ACC112 (cell line): Measurements from ENCODE around the gene HTT-AS.

ENCODE experiments used
- H2AFZ ChIP-seq: fragments of 200-600 bp; sonication (generic); one replicate; pipeline ENCODE4 v1.6.0; 2017; ENCODE audit warnings: antibody characterized with exemption, low read length; ENCODE audit not compliant: unreplicated experiment
- H3K27ac ChIP-seq: fragments of 200-600 bp; sonication (generic); 2 replicates; pipeline ENCODE4 v1.5.1; 2014; ENCODE audit warnings: low read depth, mild to moderate bottlenecking, antibody characterized with exemption, low read length, moderate library complexity
- H3K27me3 ChIP-seq: fragments of 200-600 bp; sonication (generic); 2 replicates; pipeline ENCODE4 v1.6.1; 2014; ENCODE audit warnings: mild to moderate bottlenecking, antibody characterized with exemption, low read length, moderate library complexity, mixed read lengths; ENCODE audit not compliant: insufficient read depth
- H3K36me3 ChIP-seq: fragments of 200-600 bp; sonication (generic); 2 replicates; pipeline ENCODE4 v1.6.1; 2016; ENCODE audit warnings: mild to moderate bottlenecking, antibody characterized with exemption, low read length, moderate library complexity, mixed read lengths; ENCODE audit not compliant: insufficient read depth
- H3K4me1 ChIP-seq: fragments of 200-600 bp; sonication (generic); one replicate; pipeline ENCODE4 v1.6.1; 2016; ENCODE audit warnings: low read length, mixed read lengths; ENCODE audit not compliant: insufficient read depth, unreplicated experiment, control insufficient read depth
- H3K4me3 ChIP-seq: fragments of 200-600 bp; sonication (generic); 2 replicates; pipeline ENCODE4 v1.5.1; 2014; ENCODE audit warnings: mild to moderate bottlenecking, low read depth, low read length
- H3K79me2 ChIP-seq: fragments of 200-600 bp; sonication (generic); one replicate; pipeline ENCODE4 v1.6.0; 2016; ENCODE audit warnings: low read length; ENCODE audit not compliant: control insufficient read depth, unreplicated experiment, insufficient read depth

HTT-AS gene

GRCh38 chr4:3039706-3040366, 34.5 kb downstream of the HTT-AS start:
- peaks cover 5% of the 10 kb centered on the region for H3K79me2 ChIP-seq
- H2AFZ ChIP-seq, result no peak overlapping the region
- H3K4me1 ChIP-seq, result peaks cover 11% of the 10 kb centered on the region
- H3K27me3 ChIP-seq, result no peaks in the 10 kb centered on the region
- H3K36me3 ChIP-seq, result no peaks in the 10 kb centered on the region
- H3K4me3 ChIP-seq, result no peak overlapping the region
- H3K27ac ChIP-seq, result no peak overlapping the region

DNA sequence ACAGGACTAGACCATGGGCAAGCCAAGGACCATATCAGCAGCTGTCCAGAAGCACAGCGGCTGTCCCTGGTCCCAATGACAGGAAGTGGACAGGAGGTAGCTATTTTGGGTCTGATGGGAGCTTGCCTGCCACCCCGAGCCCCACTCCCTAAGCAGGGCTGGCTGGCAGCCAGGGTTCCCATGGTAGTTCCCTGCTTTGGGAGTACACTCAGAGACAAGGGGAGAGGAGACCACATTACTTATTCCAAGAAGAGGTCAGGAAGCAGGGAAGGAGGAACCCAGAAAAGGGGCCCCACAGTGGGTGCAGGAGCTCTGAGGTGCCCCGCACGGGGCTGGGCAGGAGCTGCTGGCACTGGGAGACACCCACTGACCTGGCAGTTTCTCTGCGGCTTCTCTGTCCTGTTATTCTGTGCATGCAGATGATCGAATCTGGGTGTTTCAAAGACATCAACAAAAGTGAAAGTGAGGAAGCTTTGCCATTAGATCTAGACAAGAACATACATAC, 36.3 kb downstream of the HTT-AS start:
- H3K27me3 ChIP-seq, result no peaks in the 10 kb centered on the region
- H3K27ac ChIP-seq, result no peak overlapping the region
- no peaks in the 10 kb centered on the region for H3K36me3 ChIP-seq
- peaks cover 11% of the 10 kb centered on the region for H3K4me1 ChIP-seq
- peak overlapping the region; percentile 61 for H2AFZ ChIP-seq
- H3K4me3 ChIP-seq, result peak overlapping the region; percentile 52
- peaks cover 5% of the 10 kb centered on the region for H3K79me2 ChIP-seq

DNA sequence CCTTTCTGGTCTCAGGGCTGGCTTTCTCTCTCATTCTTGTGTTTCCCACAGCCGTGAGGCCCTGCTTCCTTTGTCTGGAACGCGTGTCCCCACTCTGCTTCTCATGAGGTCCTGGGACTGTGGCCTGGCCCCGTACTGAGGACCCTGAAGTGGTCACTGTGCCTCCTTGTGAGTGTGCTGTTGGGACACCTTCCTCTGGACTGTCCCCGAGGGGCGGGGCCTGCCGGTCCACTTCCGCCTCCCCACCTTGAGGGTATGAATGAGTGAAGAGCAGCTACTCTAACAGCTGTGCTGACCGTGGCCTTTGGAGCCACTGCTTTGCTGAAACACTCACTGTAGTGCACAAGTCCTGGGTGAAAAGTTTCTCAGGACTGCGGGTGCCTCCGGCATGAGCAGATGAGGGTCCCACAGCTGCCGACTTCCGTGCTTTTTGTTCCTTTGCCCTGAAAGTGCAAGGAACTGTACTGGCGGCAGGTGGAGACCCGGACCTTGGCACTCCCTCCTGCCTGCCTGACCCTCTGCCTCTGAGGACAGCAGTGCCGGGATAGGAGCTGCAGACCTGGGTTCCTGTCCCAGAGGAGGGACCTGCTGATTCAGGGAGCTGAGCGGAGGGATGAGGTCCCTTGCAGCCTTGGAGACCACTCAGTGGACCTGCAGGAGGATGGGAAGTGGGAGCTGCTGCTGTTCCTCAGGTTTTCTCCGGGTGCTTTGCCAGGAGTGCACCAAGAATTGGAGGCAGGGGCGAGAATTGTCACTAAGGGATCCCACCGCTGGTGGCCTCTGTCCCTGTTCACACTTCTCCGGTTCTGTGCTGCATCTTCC, 38.0 kb downstream of the HTT-AS start:
- Histone ChIP-seq H3K36me3 (no peaks in the 10 kb centered on the region), H3K4me1 (peaks cover 4% of the 10 kb centered on the region), H3K27ac (no peak overlapping the region), H3K4me3 (no peak overlapping the region), H3K27me3 (no peaks in the 10 kb centered on the region), H2AFZ (no peak overlapping the region), H3K79me2 (no peaks in the 10 kb centered on the region)

DNA sequence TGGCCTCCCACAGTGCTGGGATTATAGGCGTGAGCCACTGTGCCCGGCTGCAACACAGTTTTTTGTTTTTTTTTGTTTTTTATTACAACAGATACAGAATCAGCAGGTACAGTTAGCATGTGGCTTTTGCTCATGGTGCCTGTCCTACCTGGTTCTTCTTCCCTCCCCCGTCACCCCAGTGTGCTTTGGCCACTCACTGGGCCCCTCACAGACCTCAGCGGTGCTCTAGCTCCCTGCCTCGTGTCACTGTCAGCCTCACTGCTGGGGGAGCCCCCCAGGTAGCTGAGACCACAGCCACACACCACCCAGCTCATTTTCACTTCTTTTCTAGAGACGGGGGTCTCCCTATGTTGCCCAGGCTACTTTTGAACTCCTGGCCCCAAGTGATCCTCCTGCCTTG, 38.7 kb downstream of the HTT-AS start:
- H3K27me3 ChIP-seq, result no peaks in the 10 kb centered on the region
- H3K79me2 ChIP-seq, result no peaks in the 10 kb centered on the region
- no peak overlapping the region for H3K4me3 ChIP-seq
- H3K36me3 ChIP-seq, result no peaks in the 10 kb centered on the region
- H3K4me1 ChIP-seq, result peaks cover 4% of the 10 kb centered on the region
- no peak overlapping the region for H2AFZ ChIP-seq
- H3K27ac ChIP-seq, result no peak overlapping the region

GRCh38 chr4:3035249-3035648, 39.1 kb downstream of the HTT-AS start:
- H3K79me2 ChIP-seq, result no peaks in the 10 kb centered on the region
- no peak overlapping the region for H2AFZ ChIP-seq
- H3K36me3 ChIP-seq, result no peaks in the 10 kb centered on the region
- H3K4me3 ChIP-seq, result no peak overlapping the region
- H3K4me1 ChIP-seq, result peaks cover 4% of the 10 kb centered on the region
- no peaks in the 10 kb centered on the region for H3K27me3 ChIP-seq
- no peak overlapping the region for H3K27ac ChIP-seq

DNA sequence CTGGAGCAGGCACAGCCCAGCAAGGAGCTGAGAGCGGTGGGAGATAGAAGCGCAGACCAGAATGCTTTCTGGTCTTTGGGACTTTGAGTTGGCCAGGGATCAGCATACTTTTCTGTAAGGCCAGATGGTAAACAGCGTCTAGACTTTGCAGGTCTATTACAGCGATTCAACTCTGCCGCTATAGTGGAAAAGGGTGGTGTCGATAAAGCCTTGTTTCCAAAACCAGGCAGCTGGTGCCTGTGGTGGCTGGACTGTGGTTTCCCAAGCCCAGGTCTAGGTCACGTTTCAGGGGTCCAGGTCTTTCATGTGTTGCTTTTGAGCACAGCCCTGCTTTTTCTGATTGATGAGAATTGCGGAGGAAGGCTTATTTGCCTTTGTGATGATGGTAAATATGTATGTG, 40.1 kb downstream of the HTT-AS start:
- Histone ChIP-seq H3K4me1 (peaks cover 4% of the 10 kb centered on the region), H3K79me2 (no peaks in the 10 kb centered on the region), H3K27me3 (no peaks in the 10 kb centered on the region)

GRCh38 chr4:3031357-3032082, 42.8 kb downstream of the HTT-AS start:
- no peaks in the 10 kb centered on the region for H3K79me2 ChIP-seq
- H2AFZ ChIP-seq, result no peak overlapping the region
- H3K4me1 ChIP-seq, result no peaks in the 10 kb centered on the region
- no peaks in the 10 kb centered on the region for H3K27me3 ChIP-seq
- H3K36me3 ChIP-seq, result no peaks in the 10 kb centered on the region
- H3K27ac ChIP-seq, result no peak overlapping the region
- no peak overlapping the region for H3K4me3 ChIP-seq

More for the DNA sequence above, 40.1 kb downstream of the HTT-AS start:
- Histone ChIP-seq H2AFZ (no peak overlapping the region), H3K27ac (no peak overlapping the region), H3K36me3 (no peaks in the 10 kb centered on the region), H3K4me3 (no peak overlapping the region)

DNA sequence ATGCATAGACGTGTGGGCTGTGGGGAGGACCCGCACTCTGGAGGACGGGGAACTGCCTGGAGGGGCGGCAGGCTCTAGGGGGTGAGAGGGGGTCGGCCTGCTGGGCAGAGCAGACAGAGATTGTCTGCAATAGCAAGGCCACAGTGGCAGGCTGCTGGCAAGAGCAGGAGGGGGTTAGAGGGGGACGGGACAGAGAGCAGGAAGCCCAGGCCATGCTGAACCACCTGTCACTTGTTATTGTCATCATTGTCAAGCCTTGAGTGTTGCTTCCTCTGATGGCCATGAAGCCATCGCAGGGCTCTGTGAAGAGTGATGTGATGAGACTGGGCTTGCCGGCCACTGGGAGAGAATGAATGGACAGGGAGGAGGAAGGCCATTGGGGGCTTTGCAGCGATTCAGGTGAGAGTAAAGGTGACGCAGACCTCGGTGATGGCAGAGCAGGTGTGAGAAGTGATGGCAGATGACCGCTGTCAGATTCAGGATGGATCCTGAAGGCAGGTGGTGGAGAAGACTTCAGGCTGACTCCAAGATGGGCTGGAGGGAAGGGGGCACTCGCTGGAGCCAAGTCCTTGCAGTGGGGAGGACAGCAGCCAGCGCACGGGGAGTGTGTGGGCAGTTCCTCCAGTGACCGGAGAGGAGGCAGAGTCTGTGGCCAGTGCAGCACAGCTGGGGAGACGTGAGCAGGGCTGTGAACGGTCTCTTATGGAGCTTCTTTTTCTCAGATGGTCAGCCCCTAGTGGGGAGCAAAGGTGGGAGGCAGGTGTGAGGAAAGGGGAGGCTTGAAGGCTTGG, 43.6 kb downstream of the HTT-AS start:
- Histone ChIP-seq H3K27me3 (no peaks in the 10 kb centered on the region), H3K4me3 (no peak overlapping the region), H2AFZ (no peak overlapping the region)

DNA sequence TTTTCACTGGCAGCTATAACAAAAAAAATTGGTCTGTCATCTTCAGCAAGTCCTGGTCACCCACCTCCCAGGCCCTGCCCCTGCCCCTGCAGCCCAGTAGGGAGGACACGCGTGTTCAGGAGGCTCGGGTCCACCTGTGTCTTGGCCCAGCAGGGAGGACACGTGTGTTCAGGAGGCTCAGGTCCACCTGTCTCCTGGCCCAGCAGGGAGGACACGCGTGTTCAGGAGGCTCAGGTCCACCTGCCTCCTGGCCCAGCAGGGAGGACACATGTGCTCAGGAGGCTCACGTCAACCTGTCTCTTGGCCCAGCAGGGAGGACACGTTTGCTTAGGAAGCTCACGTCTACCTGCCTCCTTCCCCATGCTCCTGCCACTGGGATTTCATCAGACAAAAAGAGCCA, 44.9 kb downstream of the HTT-AS start:
- H3K79me2 ChIP-seq, result no peaks in the 10 kb centered on the region
- H3K27me3 ChIP-seq, result no peaks in the 10 kb centered on the region

More for the DNA sequence above, 43.6 kb downstream of the HTT-AS start:
- H3K36me3 ChIP-seq, result no peaks in the 10 kb centered on the region
- no peaks in the 10 kb centered on the region for H3K79me2 ChIP-seq
- no peak overlapping the region for H3K27ac ChIP-seq
- H3K4me1 ChIP-seq, result no peaks in the 10 kb centered on the region

DNA sequence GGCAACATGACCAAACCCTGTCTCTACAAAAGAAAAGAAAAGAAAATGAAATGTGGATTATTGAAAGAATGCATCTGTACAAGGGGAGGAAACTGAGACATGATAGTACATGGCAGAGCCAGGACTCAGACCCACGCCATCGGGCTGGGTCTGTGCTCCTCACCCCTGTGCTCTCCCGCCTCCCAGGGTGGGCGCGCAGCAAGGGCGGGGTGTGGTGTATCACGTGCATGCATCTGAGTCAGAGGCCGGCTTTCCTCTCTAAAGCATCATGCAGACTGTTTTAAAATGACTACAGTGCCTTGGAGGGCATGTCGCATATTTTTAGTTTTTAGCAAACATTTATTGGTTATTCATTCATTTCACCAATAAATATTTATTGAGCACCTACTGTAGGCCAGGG, 47.8 kb downstream of the HTT-AS start:
- H2AFZ ChIP-seq, result no peak overlapping the region
- H3K27ac ChIP-seq, result no peak overlapping the region
- H3K27me3 ChIP-seq, result no peaks in the 10 kb centered on the region
- H3K4me3 ChIP-seq, result no peak overlapping the region
- no peaks in the 10 kb centered on the region for H3K4me1 ChIP-seq
- H3K36me3 ChIP-seq, result no peaks in the 10 kb centered on the region
- H3K79me2 ChIP-seq, result no peaks in the 10 kb centered on the region

More for the DNA sequence above, 44.9 kb downstream of the HTT-AS start:
- no peak overlapping the region for H2AFZ ChIP-seq
- no peaks in the 10 kb centered on the region for H3K4me1 ChIP-seq
- H3K36me3 ChIP-seq, result no peaks in the 10 kb centered on the region
- no peak overlapping the region for H3K4me3 ChIP-seq
- no peak overlapping the region for H3K27ac ChIP-seq
